Stimulated activated naive CD8-positive, alpha-beta T cell treated with anti-CD3 and anti-CD28 coated beads, Interleukin-15, Interleukin-2, amounts not matched to agents 100 ng/mL and 50 ng/mL, for 24 hours (primary cell): ENCODE data around the gene PIN4.

Experiments
- H3K27ac Mint-ChIP-seq: one replicate; pipeline ENCODE4 v1.8.0; 2021; ENCODE audit warnings: mild to moderate bottlenecking, mixed read lengths
- H3K27me3 Mint-ChIP-seq: one replicate; pipeline ENCODE4 v1.8.0; 2021; ENCODE audit warnings: mixed read lengths
- H3K36me3 Mint-ChIP-seq: one replicate; pipeline ENCODE4 v1.8.0; 2021; ENCODE audit warnings: low read depth, mixed read lengths
- H3K4me1 Mint-ChIP-seq: one replicate; pipeline ENCODE4 v1.8.0; 2021; ENCODE audit warnings: low read depth, mixed read lengths
- H3K4me3 Mint-ChIP-seq: one replicate; pipeline ENCODE4 v1.8.0; 2021; ENCODE audit warnings: mild to moderate bottlenecking, mixed read lengths
- H3K9me3 Mint-ChIP-seq: one replicate; pipeline ENCODE4 v1.8.0; 2021; ENCODE audit warnings: mixed read lengths

Gene PIN4

DNA sequence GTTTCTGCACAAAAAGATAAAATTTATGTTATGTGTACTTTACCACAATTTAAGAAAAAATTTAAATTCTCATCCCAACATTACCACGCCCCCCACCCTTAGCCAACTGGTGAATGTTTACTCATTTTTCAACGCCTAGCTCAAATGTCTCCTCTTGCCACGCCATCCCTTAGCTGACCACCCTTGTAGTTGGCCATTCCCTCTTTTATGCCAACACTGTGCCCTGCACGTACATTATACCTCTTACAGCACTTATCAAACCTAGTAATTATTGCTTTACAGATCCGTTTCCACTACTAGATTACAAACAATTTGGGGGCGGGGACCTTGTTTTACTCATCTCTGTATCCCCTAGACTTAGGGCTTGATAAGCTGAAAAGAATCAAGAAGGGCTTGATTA, 56.6 kb downstream of the PIN4 start:
- Mint-ChIP-seq H3K4me1 (peaks cover 12% of the 10 kb centered on the region), H3K4me3 (peak overlapping the region; percentile 85), H3K9me3 (no peaks in the 10 kb centered on the region), H3K36me3 (peaks cover 9% of the 10 kb centered on the region), H3K27me3 (no peaks in the 10 kb centered on the region), H3K27ac (no peak overlapping the region)

DNA sequence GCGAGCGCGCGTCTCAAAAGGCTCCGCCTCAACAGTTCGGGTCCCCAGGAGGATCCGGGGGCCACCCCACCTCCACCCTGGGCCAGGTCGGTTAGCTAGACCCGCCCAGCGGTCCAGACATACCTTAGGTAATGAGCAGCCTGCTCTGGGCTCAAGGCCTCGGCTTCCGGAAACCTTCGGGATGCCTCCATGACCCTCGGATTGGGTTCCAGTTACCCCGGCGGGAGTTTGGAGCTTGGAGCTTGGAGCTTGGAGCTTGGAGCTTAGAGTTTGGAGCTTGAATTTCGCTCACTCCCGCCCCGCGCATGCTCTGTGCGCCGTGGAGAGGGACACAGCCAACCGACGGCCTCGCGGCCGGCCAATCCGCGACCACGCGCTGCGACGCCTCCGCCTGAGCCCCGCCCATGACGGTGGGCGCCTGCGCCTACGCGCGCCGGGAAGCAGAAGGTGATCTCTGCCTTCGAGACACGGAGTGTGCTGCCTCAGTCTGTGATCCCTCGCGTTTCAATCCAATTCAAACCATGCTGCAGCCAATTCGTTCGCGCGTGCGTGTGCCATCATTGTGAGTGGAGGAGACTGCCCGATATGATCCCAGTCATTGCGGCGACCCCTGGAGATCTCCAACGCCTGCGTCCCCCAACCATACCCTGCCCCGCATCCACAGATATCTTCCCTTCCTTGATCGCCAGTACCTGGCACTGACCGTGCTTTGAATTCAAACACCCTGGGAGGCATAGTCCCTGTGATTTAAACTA, 57.3 kb downstream of the PIN4 start, which contains the start of gene ERCC6L:
Gene ERCC6L (minus strand): TSS at position 307 of the 755 bp plus-strand sequence. CDS start 116 bp downstream, at position 191.
- Mint-ChIP-seq H3K36me3 (peaks cover 9% of the 10 kb centered on the region), H3K4me3 (peak within 1 kb of the TSS; percentile 85), H3K27me3 (no peaks in the 10 kb centered on the region), H3K27ac (peak within 1 kb of the TSS; percentile 58), H3K9me3 (no peaks in the 10 kb centered on the region), H3K4me1 (peaks cover 18% of the 10 kb centered on the region)

DNA sequence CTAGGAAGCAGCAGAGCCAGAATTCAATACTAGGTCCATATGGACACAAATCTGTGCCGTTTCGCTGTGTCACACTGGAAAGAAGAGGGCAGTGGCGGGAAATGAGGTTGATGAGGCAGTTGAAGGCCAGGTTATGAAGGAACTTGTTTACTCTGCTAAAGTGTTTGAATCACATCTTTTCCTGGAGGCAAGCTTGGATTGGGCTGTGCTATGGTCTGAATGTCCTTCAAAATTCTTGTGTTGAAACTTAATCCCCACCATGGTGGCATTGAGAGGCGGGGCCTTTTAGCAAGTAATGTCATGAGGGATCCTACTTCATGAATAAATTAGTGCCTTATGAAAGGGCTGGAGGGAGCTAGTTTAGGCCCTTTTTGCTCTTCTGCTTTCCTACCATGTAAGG, 59.4 kb downstream of the PIN4 start:
- no peak overlapping the region for H3K4me3 Mint-ChIP-seq
- peaks cover 18% of the 10 kb centered on the region for H3K4me1 Mint-ChIP-seq
- H3K36me3 Mint-ChIP-seq = peaks cover 5% of the 10 kb centered on the region
- no peak overlapping the region for H3K27ac Mint-ChIP-seq
- no peaks in the 10 kb centered on the region for H3K9me3 Mint-ChIP-seq
- H3K27me3 Mint-ChIP-seq = no peaks in the 10 kb centered on the region

DNA sequence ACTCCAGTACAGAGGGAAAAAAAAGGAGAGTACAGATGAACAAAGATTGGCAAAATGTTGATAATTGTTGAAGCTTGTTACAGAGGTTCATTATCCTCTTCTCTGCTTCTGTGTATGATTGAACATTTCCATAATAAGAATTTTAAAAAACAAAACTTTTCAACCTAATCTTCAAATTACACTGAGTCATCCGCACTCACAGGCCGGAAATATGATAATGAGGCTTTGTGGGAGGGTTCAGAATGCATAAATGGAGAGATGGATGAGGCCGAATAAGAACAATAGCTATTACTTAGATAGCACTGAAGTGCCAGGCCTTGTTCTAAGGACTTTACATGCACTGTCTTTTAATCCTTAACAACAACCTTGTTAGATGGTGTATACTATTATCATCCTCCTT, 61.9 kb downstream of the PIN4 start:
- peaks cover 10% of the 10 kb centered on the region for H3K4me1 Mint-ChIP-seq
- no peaks in the 10 kb centered on the region for H3K27me3 Mint-ChIP-seq
- no peak overlapping the region for H3K4me3 Mint-ChIP-seq
- H3K36me3 Mint-ChIP-seq = no peaks in the 10 kb centered on the region
- H3K27ac Mint-ChIP-seq = no peak overlapping the region
- no peaks in the 10 kb centered on the region for H3K9me3 Mint-ChIP-seq

DNA sequence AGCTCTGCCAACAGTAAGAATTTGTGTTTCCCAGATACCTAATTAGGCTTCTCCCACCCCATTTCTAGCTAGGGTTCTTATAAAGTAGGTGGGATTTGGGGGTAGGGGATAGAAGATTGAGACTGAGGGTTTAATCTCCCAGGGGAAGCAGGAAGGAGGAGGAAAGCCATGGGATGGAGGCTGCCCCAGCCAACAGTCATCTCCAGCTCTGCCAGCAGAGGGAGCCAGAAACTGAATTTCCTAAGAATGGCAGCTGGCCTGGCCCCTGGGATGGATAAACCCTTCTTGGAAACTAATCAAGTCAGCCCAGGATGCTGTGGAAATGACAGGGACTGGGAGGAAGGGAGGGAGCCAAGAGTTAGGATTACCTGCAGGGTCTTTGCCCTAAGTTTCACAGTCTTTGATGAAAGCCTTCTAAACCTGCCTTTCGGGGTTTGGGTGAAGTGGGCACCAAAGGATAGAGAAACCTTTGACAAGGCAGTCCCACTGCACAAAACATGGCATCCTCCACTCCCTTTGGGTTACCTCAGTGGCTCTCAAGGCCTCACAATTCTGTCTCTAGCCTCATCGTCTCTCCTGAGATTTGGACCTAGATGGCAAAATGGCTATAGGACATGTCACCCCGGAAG, 64.0 kb downstream of the PIN4 start:
- Mint-ChIP-seq H3K27ac (no peak overlapping the region), H3K36me3 (no peaks in the 10 kb centered on the region), H3K4me3 (no peak overlapping the region), H3K9me3 (no peaks in the 10 kb centered on the region), H3K4me1 (peaks cover 6% of the 10 kb centered on the region), H3K27me3 (no peaks in the 10 kb centered on the region)

DNA sequence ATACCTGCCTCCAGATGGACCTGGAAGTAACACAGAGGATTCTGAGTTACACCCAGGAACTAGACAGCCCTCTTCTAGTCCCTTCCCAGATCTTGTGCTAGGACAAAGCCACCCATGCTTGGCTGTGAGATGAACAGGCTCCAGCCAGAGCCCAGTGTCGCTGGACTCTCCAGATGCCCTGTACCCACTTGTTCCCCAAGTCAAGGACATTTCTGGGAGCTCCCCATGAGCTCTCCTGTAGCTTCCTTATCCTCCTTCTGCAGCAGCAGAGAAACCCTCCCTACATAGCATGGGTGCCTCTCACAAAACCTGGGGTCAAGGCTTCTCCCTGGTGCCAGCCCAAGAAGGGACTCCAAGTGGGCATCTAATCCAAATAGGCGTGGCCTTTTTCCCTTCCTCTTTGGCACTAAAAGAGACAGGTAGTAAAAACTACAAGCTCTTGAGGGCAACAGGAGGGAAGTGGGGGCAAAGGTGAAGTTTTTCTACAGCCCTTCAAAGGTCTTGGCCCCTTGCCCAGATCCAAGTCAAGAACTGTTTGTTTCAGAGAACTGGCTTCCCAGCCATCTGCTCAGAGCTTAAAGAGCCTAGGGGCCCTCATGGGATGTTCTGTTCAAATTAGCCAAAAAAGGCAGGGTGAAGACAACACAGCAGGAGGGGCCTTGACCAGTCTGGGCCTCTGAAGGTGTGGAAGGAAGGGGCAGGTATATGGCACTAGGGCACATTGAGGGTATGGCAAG, 65.8 kb downstream of the PIN4 start:
- H3K9me3 Mint-ChIP-seq = no peaks in the 10 kb centered on the region
- peaks cover 6% of the 10 kb centered on the region for H3K4me1 Mint-ChIP-seq
- H3K36me3 Mint-ChIP-seq = no peaks in the 10 kb centered on the region
- H3K4me3 Mint-ChIP-seq = no peak overlapping the region
- H3K27ac Mint-ChIP-seq = no peak overlapping the region
- no peaks in the 10 kb centered on the region for H3K27me3 Mint-ChIP-seq
